ENCODE data around the gene PDPR.
"Not testable (repeated sequence)": the region's sequence is repeated elsewhere in the genome, so short reads cannot be mapped to it uniquely, and the experiment has no call there.

GRCh38 chr16:70166688-70167087 is 52.6 kb downstream of the PDPR start:
- not testable (repeated sequence) for TF ChIP-seq CTCF (conservative IDR thresholded peaks at IDR 0.05); ZFX (IDR thresholded peaks at IDR 0.05)
